HL-60/S4 treated with phorbol 12-myristate 13-acetate at 8.2 ng/mL for 4 days and 3 days (cell line): ENCODE measurements around the gene APPBP2.
"Not testable (repeated sequence)": the region's sequence is repeated elsewhere in the genome, so short reads cannot be mapped to it uniquely, and the experiment has no call there.

Experiments
- in situ Hi-C: fragments of 300-500 bp; cut with MboI; formaldehyde crosslinking; loops from 2 replicates; pipeline ENCODE4 v1.15.0; 2022; ENCODE audit warnings: low sequenced_read_pairs

The APPBP2 gene

DNA sequence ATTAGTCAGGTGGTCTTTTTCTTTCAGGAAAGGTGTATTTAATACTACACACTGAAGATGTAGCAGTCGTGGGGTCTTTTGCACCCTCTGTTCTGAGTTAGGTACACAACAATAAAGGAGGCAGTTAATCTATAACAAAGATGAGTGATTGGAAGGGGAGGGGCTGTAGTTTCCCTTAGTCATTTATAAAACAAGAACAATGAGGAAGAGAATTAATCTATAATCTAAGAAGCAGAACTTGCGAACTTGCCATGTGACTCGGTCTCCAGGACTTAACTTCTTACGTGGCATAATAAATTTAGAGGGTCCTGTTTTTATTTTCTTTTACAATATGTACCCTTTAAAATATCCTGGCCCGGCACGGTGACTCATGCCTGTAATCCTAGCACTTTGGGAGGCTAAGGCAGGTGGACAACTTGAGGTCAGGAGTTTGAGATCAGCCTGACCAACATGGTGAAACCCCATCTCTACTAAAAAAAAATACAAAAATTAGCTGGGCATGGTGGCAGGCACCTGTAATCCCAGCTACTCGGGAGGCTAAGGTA lies 8.6 kb upstream of the APPBP2 start:
- in situ Hi-C loops = no loop called here

DNA sequence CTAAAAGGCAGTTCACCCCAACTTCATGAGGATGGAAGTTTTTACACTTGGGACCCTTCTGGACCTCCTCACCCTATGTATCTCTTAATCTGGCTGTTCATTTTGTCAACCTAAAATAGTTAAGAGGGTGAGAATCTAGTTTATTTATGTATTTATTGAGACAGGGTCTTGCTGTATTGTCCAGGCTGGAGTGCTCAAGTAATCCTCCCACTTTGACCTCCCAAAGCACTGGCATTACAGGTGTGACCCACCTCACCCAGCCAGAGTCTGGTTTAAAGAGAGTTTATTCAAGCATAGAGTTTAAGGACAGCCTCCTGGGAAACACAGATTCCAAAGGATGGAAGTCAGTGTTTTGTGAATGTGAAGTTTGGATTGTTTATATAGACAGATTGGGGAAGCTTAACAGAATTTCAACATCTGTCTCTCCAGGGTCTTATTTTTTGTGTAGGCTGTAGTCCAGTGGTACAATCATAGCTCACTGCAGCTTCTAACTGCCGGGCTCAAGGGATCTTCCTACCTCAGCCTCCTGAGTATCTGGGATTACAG lies 8.0 kb upstream of the APPBP2 start:
- in situ Hi-C loops = no loop called here

DNA sequence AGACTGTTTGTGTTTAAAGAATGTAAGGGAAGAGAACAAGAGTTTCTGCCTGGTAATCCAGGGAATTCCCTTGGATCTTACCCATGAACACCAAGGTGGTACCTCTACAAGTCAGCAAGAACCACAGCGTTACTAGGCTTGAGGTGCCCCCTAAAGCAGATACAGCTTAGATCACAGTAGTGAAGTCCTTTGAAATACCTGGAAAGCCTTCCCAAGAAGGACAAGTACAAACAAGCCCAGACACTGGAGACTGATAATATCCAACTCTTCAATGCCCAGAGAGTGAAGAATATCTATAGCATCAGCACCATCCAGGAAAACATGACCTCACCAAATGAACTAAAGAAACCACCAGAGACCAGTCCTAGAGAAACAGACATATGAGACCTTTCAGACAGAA lies 3.8 kb upstream of the APPBP2 start:
- in situ Hi-C loops = no loop called here

DNA sequence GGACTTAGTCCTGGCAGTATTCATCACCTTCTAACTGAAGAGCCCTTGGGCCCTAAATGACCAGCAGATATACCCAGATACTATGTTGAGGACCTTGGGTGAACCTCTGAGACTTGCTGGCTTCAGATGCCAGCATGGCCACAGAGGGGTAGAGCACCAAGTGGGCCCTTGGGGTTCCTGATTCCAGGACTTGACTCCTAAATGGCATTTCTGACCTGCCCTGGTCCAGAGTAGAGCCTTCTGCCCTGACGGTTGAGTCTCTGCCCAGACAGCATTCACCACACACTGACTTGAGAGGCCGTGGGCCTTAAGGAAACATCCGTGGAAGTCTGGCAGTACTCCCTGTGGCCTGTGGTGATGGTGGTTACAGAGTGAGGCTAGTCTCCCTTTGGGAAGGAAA lies 2.8 kb upstream of the APPBP2 start:
- in situ Hi-C loops = no loop called here

DNA sequence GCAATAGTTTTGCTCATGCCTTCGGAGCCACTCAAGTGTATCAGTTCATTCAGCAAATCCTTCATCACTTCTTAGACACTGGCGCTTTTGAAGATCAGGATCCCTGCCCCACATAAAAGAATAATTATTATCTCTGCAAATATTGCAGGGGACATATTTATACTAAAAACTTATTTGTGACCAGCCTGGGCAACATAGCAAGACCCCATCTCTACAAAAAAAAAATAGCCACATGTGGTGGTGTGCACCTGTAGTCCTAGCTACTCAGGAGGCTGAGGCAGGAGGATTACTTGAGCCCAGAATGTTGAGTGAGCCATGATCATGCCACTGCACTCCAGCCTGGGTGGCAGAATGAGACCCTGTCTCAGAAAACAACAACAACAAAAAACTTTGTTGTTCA lies 1.7 kb upstream of the APPBP2 start:
- in situ Hi-C loops = no loop called here

DNA sequence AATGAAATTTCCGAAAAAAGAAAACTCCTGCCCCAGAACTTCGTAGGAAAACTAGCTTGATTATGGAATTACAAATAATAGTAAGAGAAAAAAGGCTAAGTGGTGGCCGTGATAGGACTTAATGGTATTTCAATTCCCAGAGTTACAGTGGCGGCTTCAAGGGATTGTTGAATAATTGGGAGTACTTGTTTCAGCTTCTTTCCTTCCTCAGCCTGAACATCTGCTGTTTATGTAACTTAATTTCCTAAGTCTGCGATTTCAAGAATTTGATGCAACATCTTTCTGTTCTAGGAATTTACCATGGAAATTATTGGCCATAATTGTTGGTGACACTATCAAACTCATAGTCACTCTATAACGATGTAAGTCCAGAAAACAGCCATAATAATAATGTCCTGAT lies 684 bp upstream of the APPBP2 start:
- in situ Hi-C loops = no loop called here

DNA sequence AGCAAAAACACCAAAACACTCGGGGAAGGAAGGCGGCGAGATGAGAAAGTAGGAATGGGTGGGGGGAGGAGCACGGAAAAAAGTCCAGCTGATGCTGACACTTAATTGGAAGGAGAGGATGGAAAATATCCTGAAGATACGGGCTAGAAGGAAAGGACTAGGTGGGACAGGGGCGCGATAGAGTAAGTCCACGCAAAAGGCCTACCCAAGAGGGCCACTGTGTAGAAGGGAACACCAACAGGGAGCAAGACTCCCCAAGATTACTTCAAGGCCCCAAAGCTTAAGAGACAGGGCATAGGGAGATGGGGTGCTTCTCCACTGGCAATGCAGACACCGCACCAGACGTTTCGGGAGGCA lies 736 bp downstream of the APPBP2 start:
- in situ Hi-C loops = no loop called here

DNA sequence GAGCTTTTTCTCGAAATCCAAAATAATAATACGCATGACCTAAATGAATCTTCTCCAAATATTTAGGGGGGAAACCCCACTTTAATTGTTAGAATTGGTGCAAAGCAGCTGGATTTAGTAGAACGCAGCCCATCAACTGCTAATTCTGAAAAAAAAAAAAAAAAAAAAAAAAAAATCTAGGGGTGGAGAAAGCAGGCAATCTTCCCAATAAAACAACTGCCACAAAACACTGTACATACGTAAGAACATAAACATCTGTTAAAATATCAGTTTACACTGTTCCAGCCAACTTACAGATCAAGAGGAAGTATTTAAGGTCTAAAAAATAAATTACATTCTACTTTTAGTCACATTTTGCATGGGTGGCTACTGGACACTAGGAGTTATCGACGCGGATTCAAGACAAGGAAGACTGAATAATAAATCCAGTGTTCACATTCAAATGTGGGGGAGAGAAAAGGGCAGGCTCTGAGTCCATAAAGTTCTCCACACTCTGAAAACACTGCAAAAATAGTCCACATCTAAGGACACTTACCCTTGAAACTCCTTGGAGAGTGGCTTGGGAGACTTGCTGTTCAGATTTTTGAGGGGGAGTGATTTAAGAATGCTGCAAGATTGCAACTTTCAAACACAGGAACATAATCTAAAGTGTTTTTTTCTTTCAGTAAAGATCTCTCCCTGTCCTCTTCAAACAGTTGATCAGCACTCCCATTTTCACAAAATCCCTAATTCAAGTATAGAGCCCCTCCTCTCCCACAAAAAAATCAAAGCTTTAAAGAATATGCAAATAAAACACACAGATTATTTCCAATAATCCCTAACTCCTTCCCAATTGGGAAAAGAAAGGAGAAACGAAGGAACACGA lies 1.3 kb downstream of the APPBP2 start:
- in situ Hi-C loops = no loop called here

DNA sequence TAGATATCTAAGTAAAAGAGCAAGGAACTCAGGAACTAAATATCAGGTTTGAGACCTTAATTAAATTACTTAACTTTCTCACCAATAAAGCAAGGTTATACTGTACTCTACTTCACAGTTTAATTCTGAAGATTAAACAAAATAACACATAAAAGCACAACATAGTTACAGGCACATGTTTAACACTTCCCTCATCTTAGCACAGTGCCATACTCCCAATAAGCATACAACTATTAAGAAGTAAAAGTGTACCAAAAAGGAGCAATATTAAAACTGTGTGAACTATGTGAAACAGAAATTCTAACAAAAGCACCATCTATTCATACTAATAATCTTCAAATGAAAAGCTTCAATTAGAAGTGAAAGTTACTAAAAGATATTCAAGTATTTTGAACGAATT lies 2.2 kb downstream of the APPBP2 start:
- in situ Hi-C loops = no loop called here

DNA sequence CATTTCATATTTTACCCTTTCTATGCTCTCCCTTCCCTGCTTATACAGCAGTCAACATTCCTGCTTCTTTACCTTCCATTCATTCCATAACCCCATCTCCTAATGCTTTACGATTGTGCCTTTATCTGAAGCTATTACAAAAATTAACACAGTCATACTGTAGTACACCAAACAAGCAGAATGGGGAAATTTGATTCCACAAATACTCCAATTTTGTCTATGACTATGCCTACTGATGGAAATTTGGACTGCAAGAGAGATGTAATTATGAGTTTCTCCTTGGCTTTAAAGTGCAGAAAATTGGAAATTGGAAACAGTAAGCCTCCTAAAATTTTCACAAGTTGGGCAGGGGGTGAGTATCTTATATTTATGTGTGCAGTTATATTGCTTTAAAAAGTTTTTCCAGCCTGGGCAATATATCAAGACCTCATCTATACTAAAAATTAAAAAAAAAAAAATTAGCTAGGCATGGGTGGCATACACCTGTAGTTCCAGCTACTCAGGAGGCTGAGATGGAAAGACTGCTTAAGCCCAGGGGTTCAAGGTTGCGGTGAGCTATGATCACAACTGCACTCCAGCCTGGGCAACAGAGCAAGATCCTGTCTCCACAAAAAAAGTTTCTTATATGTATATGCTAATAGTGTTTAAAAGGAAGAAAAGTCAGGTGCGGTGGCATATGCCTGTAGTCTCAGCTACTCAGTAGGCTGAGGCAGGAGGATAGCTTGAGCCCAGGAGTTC lies 3.0 kb downstream of the APPBP2 start:
- in situ Hi-C loops = no loop called here

DNA sequence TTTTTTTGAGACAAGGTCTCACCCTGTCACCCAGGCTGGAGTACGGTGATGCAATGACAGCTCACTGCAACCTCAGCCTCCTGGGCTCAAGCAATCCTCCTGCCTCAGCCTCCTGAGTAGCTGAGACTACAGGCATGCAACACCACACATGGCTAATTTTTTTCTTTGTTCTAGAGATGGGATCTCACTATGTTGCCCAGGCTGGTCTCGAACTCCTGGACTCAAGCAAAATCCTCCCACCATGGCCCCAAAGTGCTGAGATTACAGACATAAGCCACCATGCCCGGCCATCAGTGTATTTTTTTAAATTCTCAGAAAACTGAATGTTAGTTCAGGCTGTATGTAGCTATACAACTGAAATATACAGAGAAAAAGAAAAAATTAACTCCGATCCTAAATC lies 6.2 kb downstream of the APPBP2 start:
- in situ Hi-C loops = no loop called here

DNA sequence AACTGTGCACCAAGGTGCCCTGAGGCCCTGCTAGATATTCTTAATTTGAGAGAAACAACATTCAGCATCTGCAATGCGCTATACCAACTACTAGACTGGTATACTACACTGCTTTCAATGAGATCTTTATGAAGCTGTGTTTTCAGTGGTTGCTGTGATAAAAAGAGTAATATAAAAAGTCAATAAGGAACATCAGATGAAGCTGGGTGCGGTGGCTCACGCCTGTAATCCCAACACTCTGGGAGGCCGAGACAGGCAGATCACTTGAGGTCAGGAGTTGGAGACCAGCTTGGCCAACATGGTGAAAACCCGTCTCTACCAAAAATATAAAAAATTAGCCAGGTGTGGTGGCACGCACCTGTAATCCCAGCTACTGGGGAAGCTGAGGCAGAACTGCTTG lies 10.4 kb downstream of the APPBP2 start:
- in situ Hi-C loops = not testable (repeated sequence)

DNA sequence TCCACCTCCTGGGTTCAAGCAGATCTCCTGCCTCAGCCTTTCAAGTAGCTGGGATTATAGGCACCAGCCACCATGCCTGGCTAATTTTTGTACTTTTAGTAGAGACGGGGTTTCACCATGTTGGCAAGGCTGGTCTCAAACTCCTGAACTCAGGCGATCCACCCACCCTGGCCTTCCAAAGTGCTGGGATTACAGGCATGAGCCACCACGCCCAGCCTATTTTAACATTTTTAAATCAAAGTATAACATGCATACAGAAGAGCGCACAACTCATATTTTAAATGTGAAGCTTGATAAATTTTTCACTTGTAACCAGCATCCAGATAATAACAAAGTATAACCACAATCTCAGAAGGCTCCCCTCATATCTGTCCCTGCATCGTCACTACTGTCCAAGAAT lies 10.8 kb downstream of the APPBP2 start:
- in situ Hi-C loops = not testable (repeated sequence)

DNA sequence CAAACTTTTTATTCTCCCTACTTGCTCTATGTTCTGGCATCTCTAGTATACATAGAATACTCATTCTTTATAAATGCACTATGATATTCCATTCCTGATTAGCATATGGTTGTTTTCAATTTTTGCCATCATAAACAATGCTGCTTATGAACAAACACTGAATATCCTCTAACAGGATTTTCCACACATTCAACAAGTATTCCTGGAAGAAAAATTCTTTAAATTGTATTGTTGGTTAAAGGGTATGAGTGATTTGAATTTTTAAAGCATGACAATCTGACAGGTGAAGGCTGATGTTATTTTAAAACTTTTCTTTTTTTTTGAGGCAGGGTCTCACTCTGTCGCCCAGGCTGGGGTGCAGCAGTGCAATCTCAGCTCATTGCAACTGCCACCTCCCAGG lies 11.5 kb downstream of the APPBP2 start:
- in situ Hi-C loops = no loop called here

DNA sequence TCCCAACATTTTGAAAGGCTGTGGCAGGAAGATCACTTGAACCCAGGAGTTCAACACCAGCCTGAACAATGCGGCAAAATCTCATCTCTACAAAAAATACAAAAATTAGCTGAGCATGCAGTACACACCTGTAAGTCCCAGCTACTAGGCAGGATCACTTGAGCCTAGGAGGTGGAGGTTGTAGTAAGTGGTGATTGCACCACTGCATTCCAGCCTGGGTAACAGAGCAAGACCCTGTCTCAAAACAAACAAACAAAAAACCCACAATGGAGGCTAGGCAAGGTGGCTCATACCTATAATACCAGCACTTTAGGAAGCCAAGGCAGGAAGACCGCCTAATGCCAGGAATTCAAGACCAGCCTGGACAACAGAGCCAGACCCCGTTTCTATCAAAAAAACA lies 12.0 kb downstream of the APPBP2 start:
- in situ Hi-C loops = no loop called here

DNA sequence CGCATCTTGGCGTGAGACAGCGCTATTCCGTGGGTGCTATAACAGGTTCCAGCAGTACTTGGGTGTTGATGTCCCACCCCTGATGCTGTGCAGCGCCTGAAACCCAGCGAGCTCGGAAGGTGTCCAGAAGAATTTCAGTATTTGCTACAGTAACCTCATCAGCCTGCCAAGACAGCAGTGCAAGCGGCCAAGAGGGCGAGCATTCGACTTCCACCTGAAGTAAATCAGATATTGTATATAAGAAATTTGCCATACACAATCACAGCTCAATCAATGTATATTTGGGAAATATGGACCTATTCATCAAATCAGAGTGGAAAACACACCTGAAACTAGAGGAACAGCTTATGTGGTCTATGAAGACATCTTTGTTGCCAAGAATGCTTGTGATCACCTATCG lies 13.0 kb downstream of the APPBP2 start:
- in situ Hi-C loops = no loop called here

DNA sequence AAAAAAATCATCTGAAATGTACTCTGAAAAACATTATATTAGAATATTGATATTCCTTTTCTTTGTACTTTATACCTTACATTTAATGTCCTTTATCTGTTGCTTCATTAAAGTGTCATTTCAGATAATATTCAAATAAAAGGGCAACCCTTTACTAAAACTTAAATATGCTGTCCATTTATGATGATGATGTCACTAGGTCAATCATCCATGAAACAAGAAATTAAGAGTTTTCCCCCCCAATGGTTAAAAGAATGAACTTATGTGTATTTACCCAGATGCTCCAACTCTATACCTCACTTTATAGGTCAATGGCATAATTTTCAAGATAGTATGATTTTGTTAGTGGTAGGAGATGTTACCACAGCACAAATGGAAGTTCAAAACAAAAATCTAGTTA lies 15.3 kb downstream of the APPBP2 start:
- in situ Hi-C loops = no loop called here

DNA sequence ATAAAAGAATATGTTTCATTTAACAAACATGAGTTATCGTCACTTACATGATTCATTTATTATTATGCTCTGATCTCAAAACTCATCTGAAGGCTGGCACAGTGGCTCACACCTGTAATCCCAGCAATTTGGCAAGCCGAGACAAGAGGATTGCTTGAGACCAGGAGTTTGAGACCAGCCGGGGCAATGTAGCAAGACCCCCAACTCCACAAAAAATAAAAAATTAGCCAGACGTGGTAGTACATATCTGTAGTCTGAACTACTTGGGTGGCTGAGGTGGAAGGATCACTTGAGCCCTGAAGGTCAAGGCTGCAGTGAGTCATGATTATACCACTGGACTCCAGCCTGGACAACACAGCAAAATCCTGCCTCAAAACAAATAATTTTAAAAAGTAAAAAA lies 16.0 kb downstream of the APPBP2 start:
- in situ Hi-C loops = no loop called here

DNA sequence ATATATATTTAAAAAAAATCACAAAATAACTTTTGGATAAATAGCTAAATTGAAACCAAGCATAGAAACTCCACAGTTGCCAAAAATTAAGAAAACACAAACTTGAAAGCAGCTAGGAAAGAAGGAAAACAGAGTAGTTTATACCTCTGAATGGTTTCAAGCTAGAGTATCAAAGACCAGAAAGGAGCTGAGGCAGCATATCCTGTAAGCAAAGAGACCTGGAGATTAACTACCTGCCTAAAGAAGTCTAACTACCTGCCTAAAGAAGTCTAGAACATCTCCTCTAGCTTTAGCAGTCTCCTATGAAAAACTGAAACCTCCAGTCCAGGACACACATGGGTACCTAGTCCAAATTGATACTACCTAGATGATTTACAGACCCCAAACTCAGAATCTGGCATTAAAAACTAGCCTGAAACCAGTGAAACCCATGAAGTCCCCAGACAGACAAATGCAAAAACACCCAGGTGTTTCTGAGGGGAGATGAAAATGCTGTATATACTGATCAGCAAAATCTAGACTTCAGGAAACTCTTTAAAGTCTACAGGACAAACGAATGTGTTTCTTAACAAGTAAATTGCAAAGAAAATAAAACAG lies 17.6 kb downstream of the APPBP2 start:
- in situ Hi-C loops = no loop called here

DNA sequence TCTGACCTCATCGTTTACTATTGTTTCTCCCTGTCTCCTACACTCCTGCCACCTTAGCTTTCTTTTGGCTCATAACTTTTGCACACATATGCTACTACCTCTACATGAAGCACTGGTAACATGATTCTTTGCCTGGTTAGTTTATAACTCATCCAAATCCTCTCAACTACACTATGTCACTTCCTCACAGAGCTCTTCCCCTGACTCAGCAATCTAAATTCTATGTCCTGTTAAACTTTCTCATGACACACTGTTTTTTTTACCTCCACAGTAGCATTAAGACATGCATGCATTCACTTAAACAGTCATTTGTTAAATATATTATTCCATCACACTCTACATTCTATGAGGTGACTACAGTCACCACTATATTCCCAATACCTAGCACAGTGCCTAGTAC lies 19.7 kb downstream of the APPBP2 start:
- in situ Hi-C loops = no loop called here

DNA sequence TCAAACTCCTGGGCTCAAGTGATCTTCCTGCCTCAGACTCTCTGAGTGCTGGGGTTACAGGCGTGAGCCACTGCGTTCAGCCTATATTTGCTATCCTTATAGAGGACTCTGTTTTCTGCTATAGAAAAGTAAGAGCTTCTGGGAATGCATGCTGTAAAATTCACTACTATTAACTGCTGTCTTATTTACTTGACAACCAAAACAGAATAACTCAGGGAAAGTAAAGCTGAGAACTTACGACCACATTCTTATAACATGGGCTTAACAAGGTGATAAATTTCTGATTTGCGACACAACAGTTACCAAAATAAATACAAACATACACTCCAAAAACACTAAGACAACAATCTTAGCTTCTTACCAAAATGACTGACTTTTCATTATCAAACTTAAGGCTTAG lies 23.9 kb downstream of the APPBP2 start:
- in situ Hi-C loops = no loop called here

DNA sequence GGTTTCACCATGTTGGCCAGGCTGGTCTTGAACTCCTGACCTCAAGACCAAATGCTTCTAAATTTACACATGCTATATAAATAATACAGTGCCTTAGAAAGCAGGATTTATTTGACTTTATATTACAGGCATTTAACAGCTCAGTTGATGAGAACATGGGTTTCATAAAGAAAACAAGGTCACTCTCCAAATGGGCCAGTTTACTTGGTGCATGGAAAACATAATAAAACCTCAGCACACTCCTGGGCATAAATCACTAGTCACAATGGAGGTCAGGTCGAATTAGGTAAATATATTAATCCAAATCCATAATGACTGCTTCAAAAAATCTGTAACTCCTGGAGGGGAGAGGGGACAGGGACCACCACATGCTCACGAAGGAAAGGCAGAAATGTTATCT lies 24.5 kb downstream of the APPBP2 start:
- in situ Hi-C loops = no loop called here
